Measurements from ENCODE around the gene S100A12.

S100A12 gene

DNA sequence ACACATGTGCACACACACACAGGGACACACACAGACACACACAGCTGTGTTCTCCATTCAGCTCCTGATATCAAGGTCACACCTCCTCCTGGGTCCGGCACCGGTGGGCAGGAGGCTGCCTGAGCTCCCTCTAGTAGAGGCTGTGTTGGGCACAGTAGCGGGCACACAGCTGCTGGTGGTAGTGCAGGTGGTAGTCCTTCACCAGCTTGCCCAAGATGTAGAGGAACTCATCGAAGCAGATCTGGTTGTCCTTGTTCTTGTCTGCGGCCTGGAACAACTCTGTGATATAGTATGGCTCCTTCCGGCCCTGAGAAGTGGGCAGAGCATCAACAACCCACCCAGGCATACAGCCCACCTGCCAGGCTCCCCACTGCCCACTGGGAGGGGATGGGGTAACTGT lies 21.0 kb upstream of the S100A12 start:
- DNase-seq = no peak

DNA sequence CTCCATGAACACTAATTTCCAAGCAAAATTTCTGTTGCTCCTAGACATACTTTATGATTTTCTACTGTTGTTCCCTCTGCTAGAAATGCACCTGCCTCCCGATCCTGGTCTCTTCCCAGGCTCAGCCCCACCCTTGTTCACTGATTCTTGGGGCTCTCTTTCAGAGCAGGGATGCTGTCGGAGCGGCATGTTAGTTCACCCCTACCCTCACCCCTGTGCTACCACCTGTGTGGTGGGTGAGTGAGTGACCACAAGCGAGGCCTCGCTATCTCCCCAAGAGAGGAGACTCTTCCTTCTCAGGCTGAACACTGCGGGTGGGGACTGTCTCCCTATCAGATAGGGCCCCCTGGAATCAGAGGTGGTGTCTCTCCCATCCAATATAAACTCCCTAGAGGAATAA lies 20.4 kb upstream of the S100A12 start:
- no peak for DNase-seq

DNA sequence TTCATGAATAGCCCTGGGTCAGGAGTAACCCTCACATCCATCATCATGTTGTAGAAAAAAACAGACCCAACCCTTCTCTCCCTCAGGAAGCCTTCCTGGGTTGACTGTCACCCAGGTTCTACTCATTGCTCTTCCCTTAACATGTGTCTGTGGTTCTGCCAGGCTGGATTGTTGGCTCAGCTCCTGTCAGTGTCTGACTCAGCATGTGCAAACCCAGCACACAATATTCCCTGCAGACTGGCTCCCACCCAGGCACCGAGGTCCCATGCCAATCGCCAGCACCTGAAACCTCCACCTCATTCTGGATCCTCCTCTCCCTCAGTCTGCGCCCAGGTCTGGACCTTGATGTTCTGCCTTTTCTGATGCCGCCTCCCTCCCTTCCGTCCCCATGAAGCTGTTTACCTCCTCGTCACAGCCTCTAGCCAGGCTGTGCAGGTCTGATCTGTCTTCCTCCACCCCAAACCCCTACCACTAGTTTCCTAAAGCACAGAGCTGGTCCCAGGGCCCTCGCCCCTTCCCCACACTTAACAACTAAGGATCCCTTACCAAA lies 19.8 kb upstream of the S100A12 start:
- no peak for DNase-seq

DNA sequence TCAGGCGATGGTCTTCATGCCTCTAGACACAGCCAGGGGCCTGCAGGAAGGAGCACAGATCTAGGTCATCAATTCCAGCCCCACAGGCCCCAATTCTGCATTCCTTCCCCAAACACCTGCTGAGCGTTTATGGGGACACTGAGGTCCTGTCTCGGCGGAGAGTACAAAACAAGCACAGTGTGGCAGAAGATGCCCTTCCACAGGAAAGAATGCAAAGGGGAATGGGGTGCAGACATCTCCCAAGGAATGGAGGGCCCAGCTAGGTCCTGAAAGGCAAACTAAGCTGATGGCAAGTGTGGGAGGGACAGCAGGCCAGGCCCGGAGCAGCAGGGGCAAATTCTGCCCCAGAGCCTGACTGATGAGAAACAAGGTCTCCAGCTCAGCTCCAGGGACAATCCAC lies 19.0 kb upstream of the S100A12 start:
- DNase-seq = no peak

DNA sequence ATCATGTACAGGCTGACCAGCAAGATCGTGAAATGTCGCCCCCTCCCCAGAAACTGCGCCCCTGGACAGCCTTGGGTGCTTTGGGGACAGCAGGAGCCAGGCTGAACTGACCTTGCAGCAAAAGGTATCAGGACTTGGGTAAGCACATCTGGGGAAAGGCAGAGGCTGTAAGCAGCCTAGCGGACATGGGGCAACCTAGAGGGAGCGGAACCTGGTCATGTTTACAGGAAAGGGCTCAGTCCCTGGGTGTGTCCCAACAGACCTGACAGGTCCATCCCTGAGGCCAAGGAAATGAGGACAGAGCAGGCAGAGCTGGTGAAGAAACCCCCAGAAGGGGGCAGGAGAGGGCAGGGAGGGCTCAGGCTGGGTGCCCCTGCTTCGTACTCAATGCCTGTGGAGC lies 18.5 kb upstream of the S100A12 start:
- DNase-seq = no peak

DNA sequence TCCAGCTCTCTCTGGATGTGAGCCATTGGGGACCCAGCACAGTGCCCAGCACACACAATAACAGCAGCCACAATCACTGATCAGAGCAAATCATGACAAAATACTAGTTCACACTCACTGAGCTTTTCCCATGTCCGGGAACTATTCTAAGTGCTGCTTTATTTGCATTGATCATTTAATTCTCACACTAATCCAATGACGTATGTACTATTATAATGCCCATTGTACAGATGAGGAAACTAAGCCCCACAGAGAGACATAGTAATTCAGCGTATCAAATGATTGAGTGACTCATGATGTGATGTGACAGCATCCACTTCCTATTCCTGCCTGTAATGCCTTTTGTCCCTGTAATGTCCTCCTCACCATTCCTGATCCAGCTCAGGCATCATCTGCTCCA lies 17.4 kb upstream of the S100A12 start:
- no peak for DNase-seq

DNA sequence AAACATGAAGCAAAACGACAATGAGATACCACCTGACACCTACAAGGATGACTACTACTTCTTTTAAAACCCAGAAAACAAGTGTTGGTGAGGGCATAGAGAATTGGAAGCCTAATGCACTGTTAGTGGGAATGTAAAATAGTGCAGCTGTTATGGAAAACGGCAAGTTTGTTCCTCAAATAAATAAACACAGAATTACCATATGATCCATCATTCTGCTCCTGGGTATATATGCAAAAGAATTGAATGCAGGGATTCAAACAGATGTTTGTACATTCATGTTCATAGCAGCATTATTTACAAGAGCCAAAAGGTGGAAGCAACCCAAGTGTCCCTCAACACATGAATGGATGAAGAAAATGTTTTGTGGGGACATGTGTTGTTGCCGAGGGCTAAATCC lies 16.8 kb upstream of the S100A12 start:
- no peak for DNase-seq

DNA sequence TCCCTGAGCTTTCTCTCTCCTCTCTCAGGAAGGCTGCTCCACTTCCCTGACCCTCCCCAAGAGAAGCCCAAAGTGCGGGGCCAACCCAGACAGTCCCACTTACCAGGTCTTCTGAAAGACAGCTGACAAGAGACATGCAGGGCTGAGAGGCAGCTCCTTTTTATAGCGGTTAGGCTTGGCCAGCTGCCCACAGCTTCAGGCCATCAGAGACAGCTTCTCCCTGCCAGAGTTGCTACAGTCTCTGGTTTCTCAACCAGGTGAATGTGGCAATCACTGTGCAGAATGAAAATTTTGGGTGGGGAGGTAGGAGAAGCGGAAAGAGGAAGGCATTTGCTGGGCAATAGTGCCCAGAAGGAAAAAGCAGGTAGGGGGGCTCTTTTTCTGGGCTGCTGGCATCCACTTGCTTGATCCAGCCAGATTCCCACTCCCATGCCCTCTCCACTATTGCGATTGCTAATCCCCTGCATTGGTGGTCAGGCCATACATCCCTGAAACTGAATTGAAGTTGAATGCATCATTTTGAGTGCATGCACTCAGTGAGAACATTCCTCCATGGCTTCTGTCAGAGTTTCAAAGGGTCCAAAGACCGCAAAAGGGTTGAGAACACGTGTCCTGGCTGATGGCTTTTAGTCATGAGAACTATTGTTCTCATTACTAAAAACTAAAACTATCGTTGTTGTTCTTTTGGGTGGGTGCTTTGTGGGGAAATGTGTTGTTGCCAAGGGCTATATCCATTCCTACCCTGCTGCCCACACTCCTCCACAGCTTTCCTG lies 15.7 kb upstream of the S100A12 start, which contains the start of gene S100A8:
Gene S100A8, minus strand, starts transcription at position 136 of the 773 bp plus-strand sequence. CDS start 538 bp downstream, outside the sequence.
- DNase-seq = no peak

DNA sequence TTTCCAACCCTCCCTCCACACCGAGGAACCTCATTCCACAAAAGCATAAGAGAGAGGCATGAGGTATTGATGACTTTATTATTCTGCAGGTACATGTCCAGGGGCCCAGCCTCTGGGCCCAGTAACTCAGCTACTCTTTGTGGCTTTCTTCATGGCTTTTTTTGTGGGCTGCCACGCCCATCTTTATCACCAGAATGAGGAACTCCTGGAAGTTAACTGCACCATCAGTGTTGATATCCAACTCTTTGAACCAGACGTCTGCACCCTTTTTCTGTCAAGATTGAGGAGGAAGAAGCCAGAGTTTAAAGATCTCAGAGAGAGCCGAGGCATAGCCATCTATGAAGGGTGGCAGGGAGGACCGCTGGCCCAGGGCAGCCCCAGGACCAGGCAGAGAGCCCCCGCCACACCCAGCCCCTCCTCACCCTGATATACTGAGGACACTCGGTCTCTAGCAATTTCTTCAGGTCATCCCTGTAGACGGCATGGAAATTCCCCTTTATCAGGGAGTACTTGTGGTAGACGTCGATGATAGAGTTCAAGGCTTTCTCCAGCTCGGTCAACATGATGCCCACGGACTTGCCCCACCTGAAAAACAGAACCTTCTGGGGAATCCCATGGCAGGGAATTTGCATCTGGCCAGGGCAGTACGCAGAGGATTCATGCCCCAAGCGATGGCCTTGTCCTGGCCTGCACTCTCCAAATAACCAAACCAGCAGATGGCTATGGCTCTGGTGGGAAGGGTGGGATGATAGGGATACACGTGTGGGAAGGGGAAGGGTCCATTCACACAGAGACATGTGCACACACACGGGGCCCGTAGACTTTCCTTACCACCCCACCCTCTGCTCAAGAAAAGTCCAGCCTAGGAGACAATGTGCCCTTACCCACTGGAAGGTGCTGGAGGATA lies 14.8 kb upstream of the S100A12 start:
- no peak for DNase-seq

DNA sequence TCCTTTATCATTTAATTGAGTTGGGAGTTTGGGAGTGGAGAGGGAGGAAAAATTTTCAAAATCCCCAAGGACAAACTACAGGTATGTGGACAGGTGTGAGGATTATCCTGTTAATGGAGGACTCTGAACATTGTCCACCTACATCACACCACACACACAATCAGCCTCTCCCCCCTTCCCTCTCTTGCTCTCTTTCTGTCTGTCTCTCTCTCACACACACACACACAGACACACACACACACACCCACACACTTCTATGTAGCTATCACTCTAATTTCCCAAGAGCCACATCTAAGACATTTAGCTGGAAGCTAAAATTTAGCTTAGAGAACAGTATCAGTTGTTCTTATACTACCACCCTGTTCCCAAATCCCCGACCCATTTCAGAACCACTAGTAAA lies 14.0 kb upstream of the S100A12 start:
- DNase-seq = no peak

DNA sequence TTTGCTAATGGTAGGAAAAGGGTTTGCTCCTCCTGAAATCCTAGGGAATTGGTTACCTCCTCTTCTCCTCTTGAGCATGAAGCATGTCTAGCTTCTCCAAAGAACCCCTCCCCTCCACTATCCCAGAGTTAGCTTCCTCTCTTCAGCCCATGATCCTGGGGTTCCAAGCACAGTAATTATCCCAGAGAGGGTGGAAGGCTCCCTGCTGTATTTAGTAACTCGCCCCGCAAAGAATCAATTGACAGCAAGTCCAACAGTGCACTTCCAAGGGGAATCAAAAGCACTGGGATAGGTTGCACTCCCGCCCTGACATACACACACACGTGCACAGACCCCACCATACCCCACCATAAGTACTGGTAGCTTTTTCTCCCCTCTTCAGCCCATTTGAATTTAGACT lies 12.4 kb upstream of the S100A12 start:
- DNase-seq = no peak

DNA sequence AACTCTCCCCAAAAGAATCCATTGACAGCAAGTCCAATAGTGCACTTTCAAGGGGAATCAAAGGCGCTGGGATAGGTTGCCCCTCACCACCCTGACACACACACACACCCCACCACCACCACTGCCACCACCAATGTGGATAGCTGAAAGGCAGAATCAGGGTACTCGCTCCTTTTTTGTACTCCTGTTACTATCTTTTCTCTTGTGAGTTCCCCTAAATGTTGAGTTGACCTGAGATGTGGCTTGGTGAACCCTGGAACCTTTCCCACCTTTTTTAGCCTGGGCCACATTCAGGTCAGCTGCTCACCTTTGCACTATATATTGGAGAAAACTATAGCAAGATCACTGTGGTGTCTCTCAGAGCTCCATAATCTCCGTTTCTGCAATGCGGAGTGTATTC lies 11.6 kb upstream of the S100A12 start:
- no peak for DNase-seq

DNA sequence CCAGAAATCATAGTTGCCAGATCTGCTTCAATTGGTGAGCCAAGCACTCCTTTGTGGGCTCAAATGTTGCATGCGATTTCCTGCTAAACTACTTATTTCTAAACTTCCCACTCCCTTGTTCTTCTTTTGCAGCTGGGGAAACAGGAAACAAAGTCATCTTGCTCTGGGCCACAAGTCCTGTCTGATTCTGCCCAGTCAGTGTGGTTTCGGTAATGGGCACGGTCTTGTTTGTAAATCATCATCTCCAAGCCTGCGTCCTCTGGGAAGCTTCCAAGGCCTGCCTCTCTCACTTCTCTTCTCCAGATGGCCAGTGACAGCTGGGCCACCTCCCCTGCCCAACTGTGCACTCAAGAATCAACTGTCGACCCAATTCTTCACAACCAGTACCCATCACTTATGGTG lies 11.1 kb upstream of the S100A12 start:
- DNase-seq = no peak

DNA sequence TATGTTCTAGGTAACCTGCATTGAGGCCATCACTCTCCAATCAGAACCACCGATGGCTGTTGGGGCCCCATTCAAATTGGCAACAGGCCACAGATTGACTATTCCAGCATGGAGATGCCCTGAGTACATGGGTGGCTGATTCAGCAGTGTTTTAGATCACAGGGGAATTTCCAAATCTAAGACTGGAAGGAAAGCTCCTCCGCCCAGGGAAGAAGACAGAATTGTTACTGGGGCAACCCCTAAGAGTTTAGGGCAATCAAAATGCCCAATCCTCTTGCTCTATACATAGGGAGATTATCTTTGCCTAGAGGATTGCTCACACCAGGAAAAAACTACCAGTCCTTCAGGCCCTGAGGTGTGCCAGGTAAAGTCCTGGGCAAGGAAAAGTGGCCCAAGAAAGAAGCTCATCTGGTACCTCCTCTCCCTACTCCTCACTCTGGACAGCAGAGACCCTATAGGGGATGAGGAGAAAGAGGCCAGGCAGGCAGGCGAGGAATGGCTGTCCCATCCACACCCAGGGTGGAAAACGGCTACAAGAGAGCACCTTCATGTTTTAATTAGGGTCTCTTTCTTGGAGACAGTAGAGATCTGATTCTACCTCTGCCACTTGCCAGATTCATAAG lies 9.6 kb upstream of the S100A12 start:
- no peak for DNase-seq

DNA sequence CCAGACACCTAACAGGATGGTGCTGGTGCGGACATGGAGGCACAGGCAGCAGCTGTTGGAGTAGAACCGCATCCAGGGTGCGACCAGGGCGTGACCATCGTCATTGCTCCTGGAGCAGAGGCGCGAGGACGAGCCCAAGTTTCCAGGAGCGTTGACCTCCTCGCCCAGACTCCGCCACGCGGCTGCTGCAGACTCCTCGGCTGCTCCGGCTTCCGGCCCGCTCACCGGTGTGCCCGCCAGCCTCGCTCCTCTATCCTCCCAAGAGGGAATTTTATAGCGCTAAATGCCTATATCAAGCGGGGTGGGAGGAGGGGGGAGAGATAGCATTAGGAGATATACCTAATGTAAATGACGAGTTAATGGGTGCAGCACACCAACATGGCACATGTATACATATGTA lies 5.3 kb upstream of the S100A12 start:
- DNase-seq = no peak

DNA sequence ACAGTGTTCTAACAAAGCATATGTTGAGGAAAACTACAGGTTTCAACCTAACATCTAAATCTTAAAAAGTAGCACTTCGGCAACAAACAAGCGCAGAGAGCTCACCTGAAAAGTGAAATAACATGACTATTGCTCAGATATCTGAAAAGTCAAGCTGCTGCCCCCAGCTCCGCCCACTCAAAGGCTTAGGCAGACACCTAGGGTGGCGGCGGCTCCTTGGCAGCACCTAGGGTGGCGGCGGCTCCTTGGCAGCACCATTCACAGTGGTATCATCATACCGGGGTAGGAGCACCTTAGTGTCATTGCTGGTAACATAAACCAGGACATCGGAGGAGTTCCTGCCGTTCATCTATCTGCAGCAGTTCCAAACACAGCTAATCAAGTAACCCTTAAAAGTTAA lies 4.2 kb upstream of the S100A12 start:
- DNase-seq = no peak

DNA sequence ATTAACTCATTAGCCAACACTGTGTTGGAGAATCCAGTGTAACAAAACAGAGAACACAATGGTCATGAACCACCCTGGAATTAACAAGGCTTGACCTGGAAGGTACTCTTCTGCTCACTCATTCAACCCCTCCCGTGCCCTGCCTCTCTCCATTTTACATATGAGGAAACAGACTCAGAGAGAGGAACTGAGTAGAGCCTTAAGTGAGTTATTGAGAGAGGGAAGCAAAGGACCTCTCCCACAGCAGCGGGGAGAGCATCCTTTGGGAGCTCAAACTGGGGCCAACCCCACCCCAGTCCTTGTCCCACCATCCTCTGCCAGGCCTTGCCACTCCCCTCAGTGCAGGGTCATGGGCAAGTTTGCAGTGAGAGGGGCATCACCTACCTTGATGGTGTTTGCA lies 1.4 kb downstream of the S100A12 start:
- no peak for DNase-seq

DNA sequence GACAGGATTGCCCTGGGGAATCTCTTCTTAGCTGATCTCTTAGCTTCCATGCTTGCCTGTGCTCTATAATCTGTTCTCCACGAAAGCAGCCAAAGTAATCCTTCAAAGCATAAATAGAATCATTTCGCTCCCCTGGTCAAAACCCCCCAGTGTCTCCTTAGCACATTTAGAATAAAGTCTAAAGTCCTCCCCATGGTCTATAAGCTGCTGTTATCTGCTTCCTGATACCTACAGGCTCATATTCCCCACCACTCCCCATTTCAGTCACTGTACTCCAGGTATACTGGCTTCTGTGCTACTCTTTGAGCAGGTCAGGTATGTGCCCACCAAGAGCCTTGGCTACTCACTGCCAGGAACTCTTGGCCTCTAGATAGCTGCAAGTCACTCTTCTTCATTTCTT lies 2.9 kb downstream of the S100A12 start:
- DNase-seq = no peak

DNA sequence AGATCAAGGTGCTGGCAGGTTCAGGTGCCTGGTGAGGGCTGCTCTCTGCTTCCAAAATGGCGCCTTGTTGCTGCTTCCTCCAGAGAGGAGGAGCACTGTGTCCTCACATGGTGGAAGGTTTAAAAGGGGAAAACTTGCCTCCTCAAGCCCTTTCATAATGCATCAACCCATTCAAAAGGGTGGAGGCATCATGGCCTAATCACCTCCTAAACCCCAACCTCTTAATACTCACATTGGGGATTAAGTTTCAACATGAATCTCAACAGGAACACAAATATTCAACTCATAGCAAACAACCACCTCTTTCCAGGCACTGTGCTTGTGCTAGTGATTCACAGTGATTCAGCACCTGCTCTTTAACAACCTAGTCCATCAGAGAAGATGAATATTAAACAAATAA lies 4.2 kb downstream of the S100A12 start:
- no peak for DNase-seq

DNA sequence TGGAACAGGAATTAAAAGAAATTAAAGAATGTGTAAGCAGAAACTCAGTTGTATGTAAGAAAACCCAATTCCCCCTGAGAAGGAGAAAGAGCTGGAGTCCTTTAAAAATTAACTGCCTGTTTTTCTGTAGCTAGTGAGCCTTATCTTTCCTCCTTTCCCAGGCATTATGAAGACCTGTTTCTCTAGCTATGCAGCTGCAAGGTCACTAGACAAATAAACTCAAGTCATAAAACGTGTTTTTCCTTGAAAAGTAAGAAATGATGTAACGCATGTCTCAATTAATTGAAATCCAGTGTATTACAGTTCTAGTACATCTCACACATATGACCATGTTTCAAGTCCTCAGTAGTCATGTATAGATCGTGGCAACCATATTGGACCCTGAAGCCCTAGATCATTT lies 5.3 kb downstream of the S100A12 start:
- no peak for DNase-seq

DNA sequence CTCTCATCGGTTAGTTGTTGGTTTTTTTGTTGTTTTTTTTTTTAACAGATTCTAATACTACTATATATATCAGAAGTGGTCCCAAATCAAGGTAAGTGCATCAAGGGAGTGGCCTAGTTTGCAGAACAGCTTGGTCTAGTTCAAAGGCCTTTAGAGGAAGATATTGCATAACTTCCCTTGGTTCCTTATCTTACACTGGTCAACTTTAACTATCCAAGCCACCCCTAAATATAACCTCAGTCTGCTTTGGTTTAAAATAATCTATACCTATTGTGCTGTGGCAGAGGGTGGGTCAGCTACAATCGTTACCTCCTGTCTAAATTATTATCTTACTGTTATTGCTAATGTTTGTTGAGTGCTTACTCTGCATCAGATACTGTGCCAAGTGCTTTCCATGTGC lies 6.9 kb downstream of the S100A12 start:
- no peak for DNase-seq

DNA sequence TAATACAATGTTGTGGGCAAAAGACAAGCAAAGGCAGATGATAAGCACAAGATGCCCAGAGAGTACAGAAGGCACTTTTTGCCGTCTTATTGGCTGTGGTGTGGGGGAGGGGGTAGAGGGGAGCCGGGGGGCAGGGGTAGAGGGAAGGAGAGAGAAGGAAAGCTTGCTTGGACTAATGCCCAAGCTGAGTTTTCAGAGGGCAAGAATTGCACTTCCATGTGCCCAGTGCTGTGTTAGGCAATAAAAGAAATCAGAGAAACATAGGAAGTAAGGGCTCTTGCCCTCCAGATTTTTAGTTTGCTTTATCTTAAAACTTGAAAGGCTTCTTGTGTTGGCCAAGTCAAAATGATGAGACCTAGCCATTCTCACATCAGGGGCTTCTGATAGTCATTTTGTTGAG lies 8.3 kb downstream of the S100A12 start:
- no peak for DNase-seq

DNA sequence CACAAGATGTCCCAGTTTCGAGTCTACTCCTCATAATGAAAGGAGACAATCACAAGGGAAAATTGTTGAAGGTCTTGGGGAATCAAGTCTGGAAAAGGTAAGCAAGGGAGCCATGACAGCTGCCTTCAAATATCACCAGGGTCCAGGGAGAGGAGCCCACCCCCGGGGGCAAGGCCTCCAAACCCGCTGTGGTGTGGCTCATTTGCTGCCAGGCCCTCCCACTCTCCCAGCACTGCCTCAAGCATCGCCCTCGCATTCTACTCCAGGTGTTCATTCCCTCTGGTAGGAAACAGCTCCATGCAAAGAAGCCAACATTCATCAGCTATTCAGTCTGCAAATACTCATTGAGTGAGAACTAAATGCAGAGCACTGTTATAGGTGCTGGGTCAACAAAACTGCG lies 9.2 kb downstream of the S100A12 start:
- DNase-seq = no peak

Data from CD4-positive, alpha-beta T cell treated with Interleukin-17A for 4 hours (primary cell).